PFSK-1 (cell line): ENCODE results near the gene UBE2E1.

Experiments used
- FOXP2 ChIP-seq: optimal IDR thresholded peaks from 2 replicates; pipeline ENCODE3; 2011; ENCODE audit warnings: borderline replicate concordance, control low read depth, inconsistent platforms; ENCODE audit not compliant: insufficient read depth; ENCODE audit errors: extremely low read length, extremely low read depth
- POLR2AphosphoS5 ChIP-seq: IDR thresholded peaks from 2 replicates; pipeline ENCODE4 v1.6.1; 2012; ENCODE audit warnings: low read depth, mild to moderate bottlenecking, control low read depth, low read length, moderate library complexity
- REST ChIP-seq, 2 experiments: IDR thresholded peaks; 2 replicates each; pipeline versions ENCODE4 v1.6.1 to v1.8.0; 2011 to 2012; ENCODE audit warnings: low read depth in 2 of 2, low read length in 2 of 2, control low read depth in 1 of 2, inconsistent platforms in 1 of 2, mild to moderate bottlenecking in 1 of 2, moderate library complexity in 1 of 2; ENCODE audit not compliant: insufficient read depth in 1 of 2
- SIN3A ChIP-seq: IDR thresholded peaks from 2 replicates; pipeline ENCODE4 v1.6.1; 2012; ENCODE audit warnings: mild to moderate bottlenecking, low read length, moderate library complexity, borderline replicate concordance; ENCODE audit not compliant: insufficient read depth
- TAF1 ChIP-seq: IDR thresholded peaks from 2 replicates; pipeline ENCODE4 v1.6.1; 2012; ENCODE audit warnings: low read length, control low read depth, borderline replicate concordance; ENCODE audit not compliant: insufficient read depth

UBE2E1 gene

GRCh38 chr3:23877329-23877980, 71.7 kb downstream of the UBE2E1 start:
- no peak for TF ChIP-seq POLR2AphosphoS5

GRCh38 chr3:23879485-23879884, 73.7 kb downstream of the UBE2E1 start:
- TF ChIP-seq SIN3A (no peak), FOXP2 (no peak), TAF1 (no peak), POLR2AphosphoS5 (no peak), REST (IDR thresholded peaks at IDR 0.05; ENCODE audit: insufficient read depth in 1 of 2, low read depth in 2 of 2, low read length in 2 of 2) (no peak)

GRCh38 chr3:23880703-23881339, 75.1 kb downstream of the UBE2E1 start:
- TF ChIP-seq POLR2AphosphoS5 (no peak), FOXP2 (no peak), REST (IDR thresholded peaks at IDR 0.05; ENCODE audit: insufficient read depth in 1 of 2, low read depth in 2 of 2, low read length in 2 of 2) (no peak), TAF1 (no peak), SIN3A (no peak)

GRCh38 chr3:23882487-23882918, 76.7 kb downstream of the UBE2E1 start:
- no peak for TF ChIP-seq POLR2AphosphoS5
- no peak for TF ChIP-seq REST (IDR thresholded peaks at IDR 0.05; ENCODE audit: insufficient read depth in 1 of 2, low read depth in 2 of 2, low read length in 2 of 2)
- TF ChIP-seq TAF1: no peak
- no peak for TF ChIP-seq FOXP2
- no peak for TF ChIP-seq SIN3A

- TF ChIP-seq FOXP2 (no peak), TAF1 (no peak), SIN3A (no peak), POLR2AphosphoS5 (no peak), REST (IDR thresholded peaks at IDR 0.05; ENCODE audit: insufficient read depth in 1 of 2, low read depth in 2 of 2, low read length in 2 of 2) (no peak)
These were observed 78.7 kb downstream of the UBE2E1 start for GRCh38 chr3:23884481-23884880.
